NCI-H510A (cell line): ENCODE data around the gene BTN2A1.
"Not testable (repeated sequence)": the region's sequence is repeated elsewhere in the genome, so short reads cannot be mapped to it uniquely, and the experiment has no call there.

ENCODE experiments used
- DNase-seq: peaks from one replicate; lab custom pipeline; 2025; lab: John Stamatoyannopoulos, UW

BTN2A1 gene

GRCh38 chr6:26457806-26458688 is at the start of gene BTN2A1:
Gene BTN2A1 (plus strand): TSS chr6:26457955. CDS start chr6:26458637, 682 bp downstream.
- DNase-seq, result peak; percentile 69

DNA sequence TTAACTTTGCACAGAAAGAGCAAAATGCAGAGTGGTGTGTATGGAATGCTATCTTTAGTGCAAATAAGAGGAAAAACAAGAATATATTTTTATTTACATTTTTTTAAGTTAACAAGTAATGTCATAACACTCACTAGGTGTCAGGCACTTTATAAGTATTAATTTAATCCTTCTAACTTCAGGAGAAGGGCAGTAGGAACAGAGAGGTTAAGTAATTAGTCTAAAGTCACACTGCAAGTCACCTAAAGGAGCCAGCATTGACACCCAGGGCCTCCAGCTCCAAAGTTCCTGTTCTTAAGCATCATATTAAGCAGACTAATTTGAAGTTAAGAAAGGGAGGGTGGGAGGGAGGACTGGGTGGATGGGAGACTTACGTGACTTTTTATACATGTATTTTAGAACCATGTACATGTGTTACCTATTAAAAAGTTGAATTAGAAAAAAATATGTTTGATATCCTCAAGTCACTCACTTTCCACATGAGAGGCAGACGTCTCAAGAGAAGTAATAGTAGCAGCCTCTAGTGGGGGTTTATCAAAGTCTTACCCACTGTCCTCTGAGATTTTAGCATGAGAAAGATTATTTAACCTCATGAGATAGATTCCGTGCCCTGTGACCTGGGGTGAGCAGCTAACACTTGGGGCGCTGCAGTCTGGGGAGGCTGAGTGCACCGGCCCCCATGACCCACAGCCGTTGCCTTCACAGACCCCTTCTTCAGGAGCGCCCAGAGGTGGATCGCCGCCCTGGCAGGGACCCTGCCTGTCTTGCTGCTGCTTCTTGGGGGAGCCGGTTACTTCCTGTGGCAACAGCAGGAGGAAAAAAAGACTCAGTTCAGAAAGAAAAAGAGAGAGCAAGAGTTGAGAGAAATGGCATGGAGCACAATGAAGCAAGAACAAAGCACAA is 48.7 kb upstream of the BTN2A1 start:
- no peak for DNase-seq

DNA sequence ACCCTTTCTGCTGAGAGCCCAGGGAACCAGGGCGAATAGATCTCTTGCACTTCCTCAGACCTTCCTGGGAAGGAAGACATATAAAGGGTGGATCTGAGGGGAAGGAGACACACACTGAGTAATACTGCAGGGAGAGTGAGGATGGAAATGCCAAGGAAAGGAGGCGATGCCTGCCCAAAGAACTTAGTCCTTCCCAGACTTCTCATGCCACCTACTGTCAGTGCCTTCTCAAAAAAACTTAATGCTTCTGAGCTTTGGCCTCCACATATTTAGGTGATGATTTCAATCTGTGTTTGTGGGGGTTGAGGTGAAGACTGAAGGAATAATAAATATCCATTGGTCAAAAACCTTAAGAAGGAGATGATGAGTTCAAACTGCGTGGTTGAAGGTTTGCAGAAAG is 46.0 kb upstream of the BTN2A1 start:
- DNase-seq, result no peak

DNA sequence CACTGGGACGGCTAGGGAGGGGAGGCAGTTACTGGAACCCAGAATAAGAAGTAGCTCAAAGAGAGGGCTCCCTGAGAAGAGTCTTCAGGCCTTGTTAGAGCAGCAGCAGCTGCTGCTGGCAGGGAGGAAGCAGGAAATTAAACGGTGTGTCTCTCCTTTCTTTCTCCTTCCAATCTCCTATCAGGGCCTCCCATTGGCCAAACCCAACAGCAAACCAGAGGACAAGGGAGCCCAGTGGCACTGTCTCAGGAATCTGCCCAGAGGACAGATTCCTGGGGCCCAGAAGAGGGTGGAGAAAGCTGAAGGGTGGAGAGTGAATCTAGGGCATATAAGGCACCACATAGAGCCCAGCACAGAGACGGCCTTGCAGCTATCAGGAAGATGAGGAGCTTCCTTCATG is 45.5 kb upstream of the BTN2A1 start:
- DNase-seq, result no peak

DNA sequence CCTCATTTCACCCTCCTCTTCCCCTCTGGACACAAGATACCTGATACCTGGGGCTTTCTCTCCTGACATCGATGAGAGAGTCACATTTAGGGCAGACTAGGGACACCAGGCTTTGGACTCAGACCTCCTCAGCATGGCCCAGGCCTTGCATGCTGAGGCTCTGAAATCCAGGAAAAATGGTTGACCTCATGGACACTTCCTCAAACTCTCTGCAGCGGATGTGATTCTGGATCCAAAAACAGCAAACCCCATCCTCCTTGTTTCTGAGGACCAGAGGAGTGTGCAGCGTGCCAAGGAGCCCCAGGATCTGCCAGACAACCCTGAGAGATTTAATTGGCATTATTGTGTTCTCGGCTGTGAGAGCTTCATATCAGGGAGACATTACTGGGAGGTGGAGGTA is 44.8 kb upstream of the BTN2A1 start:
- no peak for DNase-seq

DNA sequence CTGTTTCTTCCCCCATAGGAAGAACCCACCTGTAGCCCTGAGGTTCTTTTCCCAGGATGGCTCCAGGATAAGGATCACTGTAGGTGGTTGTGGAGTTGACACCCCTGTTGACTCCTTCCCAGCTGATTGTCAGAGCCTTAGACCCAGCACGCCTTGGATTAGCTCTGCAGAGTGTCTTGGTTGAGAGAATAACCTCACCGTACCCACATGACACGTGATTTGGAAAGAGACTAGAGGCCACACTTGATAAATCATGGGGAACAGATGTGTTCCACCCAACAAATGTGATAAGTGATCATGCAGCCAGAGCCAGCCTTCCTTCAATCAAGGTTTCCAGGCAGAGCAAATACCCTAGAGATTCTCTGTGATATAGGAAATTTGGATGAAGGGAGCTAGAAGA is 43.5 kb upstream of the BTN2A1 start:
- no peak for DNase-seq

- no peak for DNase-seq
Observed at GRCh38 chr6:26415036-26415614, 42.6 kb upstream of the BTN2A1 start.

DNA sequence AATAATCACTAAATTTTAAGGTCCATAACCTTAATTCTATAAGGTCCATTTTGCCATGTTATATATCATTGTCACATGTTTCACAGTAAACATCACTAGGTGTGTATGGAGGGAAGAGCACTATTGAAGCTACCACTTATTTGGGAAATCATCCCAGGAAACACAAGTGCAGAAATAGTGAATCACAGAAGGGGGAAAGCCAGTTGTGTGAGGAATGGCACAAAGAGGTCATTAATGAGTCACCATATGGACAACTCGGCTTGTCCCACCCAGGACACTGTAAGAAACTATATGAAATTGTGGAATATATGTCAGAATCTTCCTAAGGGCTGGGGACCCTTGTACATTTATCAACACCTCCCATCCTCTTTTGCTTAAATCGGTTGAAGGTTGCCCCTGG is 42.0 kb upstream of the BTN2A1 start:
- DNase-seq, result no peak

- DNase-seq, result no peak
Observed at GRCh38 chr6:26416288-26416687, 41.5 kb upstream of the BTN2A1 start.

GRCh38 chr6:26418077-26418476 is 39.7 kb upstream of the BTN2A1 start:
- not testable (repeated sequence) for DNase-seq

- not testable (repeated sequence) for DNase-seq
Observed at GRCh38 chr6:26418795-26419194, 39.0 kb upstream of the BTN2A1 start.

GRCh38 chr6:26420688-26421171 is 37.0 kb upstream of the BTN2A1 start:
- DNase-seq, result no peak

- DNase-seq, result peak; percentile 32
Observed at GRCh38 chr6:26421259-26422144, 36.3 kb upstream of the BTN2A1 start.

DNA sequence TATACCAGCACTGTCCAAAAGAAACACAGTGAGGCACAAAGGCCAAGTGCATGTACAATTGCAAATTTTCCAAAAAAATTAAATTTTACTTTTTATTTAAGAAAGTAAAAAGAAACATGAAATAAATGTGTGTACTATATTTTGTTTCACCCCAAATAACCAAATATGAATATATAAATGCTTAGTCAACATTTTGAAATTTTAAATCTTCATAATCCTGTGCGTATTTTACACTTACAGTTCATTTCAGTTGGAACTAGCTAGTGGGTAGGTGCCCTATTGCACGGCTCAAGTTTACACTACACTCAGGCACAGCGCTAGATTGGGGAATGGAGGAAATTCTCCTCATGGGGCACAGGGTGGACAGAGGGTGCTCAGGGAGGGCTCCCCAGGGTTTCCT is 35.4 kb upstream of the BTN2A1 start:
- DNase-seq, result no peak

DNA sequence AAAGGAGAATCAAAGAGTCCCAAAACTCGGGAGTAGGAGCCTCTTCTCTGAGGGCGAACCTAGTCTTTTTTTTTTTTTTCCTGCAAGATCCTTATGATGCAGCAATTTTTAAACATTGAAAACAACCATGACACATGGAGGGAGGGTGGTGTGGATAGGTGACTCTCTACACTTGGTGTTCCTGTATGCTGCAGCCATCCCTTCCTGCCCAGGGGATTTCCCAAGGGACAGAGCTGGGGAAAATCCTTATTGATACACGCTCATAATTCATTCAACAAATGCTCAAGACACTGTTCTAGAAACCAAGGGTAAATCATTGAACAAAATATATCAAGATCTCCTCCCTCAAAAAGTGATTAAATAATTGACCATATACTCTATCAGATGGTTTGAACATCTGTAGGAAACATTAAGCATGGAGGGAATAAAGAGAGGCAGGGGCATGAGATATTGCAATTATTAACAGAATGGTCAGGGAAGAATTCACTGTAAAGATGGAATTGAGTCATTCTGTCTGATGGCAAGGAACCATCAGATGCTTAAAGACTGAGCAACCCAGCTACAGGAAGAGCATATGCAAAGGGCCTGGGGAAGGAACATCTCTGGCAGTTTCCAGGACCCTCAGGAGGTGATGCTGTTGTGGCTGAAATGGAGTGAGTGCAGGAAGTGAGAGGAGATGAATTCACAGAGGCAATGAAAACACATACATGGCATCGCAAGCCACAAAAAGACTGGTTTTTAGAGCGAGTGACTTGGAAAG is 30.9 kb upstream of the BTN2A1 start:
- no peak for DNase-seq

DNA sequence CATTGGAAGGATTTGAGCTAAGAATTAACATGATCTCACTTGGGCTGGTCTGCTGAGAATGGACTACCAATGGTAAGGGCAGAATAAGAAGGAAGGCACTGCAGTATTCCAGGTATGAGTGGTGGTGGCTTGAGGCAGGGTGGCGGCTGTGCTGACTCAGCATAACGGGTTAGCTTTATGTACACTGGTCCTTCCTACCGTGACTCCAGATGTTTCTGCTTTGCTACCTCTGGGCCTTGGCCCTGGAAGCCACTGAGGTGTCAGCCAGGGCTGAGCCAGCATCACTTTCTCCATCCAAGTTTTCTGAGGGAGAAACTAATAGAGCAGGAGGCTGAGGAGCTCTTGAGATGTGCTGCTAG is 30.3 kb upstream of the BTN2A1 start:
- DNase-seq, result no peak

GRCh38 chr6:26428206-26428605 is 29.5 kb upstream of the BTN2A1 start:
- DNase-seq, result no peak

DNA sequence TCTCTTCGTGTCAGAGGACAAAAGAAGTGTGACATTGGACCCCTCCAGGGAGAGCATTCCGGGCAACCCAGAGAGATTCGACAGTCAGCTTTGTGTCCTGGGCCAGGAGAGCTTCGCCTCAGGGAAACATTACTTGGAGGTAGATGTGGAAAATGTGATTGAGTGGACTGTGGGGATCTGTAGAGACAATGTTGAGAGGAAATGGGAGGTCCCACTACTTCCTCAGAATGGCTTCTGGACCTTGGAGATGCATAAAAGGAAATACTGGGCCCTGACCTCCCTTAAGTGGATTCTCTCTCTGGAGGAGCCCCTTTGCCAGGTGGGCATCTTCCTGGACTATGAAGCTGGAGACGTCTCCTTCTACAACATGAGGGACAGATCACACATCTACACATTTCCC is 27.0 kb upstream of the BTN2A1 start:
- DNase-seq, result no peak

GRCh38 chr6:26431258-26432172 is 26.2 kb upstream of the BTN2A1 start:
- no peak for DNase-seq
